Bone marrow (tissue), 2 donors: Measurements from ENCODE around the gene TMEM30A.

Source experiments
- DNase-seq, 2 donors: peaks; one replicate each; lab custom pipeline; 2025; lab: John Stamatoyannopoulos, UW

The TMEM30A gene

GRCh38 chr6:75284632-75285282 lies at the start of gene TMEM30A:
TSS of gene TMEM30A (minus strand) at chr6:75284792. CDS start at chr6:75284638, 154 bp downstream.
- DNase-seq = peak; percentile 73 to 99

- DNase-seq = no peak
These were observed 49.1 kb upstream of the TMEM30A start for GRCh38 chr6:75333676-75334200.

- no peak for DNase-seq
These were observed 46.6 kb upstream of the TMEM30A start for GRCh38 chr6:75331151-75331550.

- DNase-seq = no peak
These were observed 45.1 kb upstream of the TMEM30A start for GRCh38 chr6:75329703-75330102.

- DNase-seq = no peak
These were observed 43.2 kb upstream of the TMEM30A start for GRCh38 chr6:75327807-75328206.

GRCh38 chr6:75326557-75327258 lies 42.1 kb upstream of the TMEM30A start:
- DNase-seq = no peak

GRCh38 chr6:75318900-75319299 lies 34.3 kb upstream of the TMEM30A start:
- DNase-seq = no peak

- DNase-seq = no peak
These were observed 33.1 kb upstream of the TMEM30A start for GRCh38 chr6:75317503-75318206.

GRCh38 chr6:75315978-75316377 lies 31.4 kb upstream of the TMEM30A start:
- no peak for DNase-seq

- DNase-seq = no peak
These were observed 23.8 kb upstream of the TMEM30A start for GRCh38 chr6:75308250-75308988.

GRCh38 chr6:75307364-75308004 lies 22.9 kb upstream of the TMEM30A start:
- no peak for DNase-seq

GRCh38 chr6:75306064-75306463 lies 21.5 kb upstream of the TMEM30A start:
- DNase-seq = no peak

- no peak for DNase-seq
These were observed 21.0 kb upstream of the TMEM30A start for GRCh38 chr6:75305573-75305972.

GRCh38 chr6:75302280-75302679 lies 17.7 kb upstream of the TMEM30A start:
- DNase-seq = no peak

- DNase-seq = no peak
These were observed 16.9 kb upstream of the TMEM30A start for GRCh38 chr6:75301537-75301936.

- DNase-seq = no peak
These were observed 16.5 kb upstream of the TMEM30A start for GRCh38 chr6:75301088-75301487.

GRCh38 chr6:75300531-75300855 lies 15.9 kb upstream of the TMEM30A start:
- no peak for DNase-seq

- DNase-seq = no peak
These were observed 15.4 kb upstream of the TMEM30A start for GRCh38 chr6:75299801-75300530.

- peak in 1 of 2 donors; percentile 14 for DNase-seq
These were observed 12.5 kb upstream of the TMEM30A start for GRCh38 chr6:75296811-75297779.

GRCh38 chr6:75292555-75292954 lies 8.0 kb upstream of the TMEM30A start:
- DNase-seq = no peak
